ENCODE measurements around the gene HRCT1.

DNA sequence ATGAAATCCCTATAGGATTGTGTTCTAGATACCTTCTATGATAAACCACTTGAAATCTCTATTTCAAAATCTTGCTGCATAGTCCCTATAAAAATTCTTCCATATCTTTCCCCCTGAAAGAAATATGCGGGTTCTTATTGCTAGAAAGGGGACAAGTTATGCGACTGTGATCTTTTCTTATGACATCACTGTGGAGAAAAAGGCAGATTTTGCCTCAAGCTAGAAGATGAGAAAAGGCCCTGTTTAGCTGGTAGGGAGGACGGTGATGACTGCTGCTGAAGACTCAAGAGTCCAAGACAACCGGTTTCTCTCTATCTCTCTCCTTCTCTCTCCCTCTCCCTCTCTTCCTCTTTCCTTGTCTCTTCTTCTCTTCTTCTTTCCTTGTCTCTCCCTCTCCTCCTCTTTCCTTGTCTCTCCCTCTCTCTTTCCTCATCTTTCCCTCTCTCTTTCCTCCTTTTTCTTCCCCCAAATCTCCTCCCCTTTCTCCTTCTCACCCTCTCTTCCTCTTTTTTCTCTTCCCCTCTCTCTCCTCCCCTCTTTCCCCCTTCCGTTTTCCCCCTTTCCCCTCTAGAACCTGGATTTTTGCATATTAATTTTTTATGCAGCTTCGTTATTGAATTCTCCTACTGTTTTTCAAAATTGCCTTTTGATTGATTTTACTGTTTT lies 46.7 kb downstream of the HRCT1 start:
- TF ChIP-seq CTCF (IDR thresholded peaks at IDR 0.05; ENCODE audit: insufficient read depth, low read length, poor library complexity, severe bottlenecking) (no peak), EZH2phosphoT487 (conservative IDR thresholded peaks at IDR 0.05; ENCODE audit: low read length) (no peak)
